Duodenal mucosa (tissue), 2 donors: ENCODE measurements around the gene KLK11.

Experiments
- H3K27ac ChIP-seq: one replicate; pipeline ENCODE4 v1.7.0; 2013; ENCODE audit warnings: low read depth, low read length
- H3K27me3 ChIP-seq, 2 donors: one replicate each; pipeline ENCODE4 v1.7.0; 2013; ENCODE audit warnings: low read length in 2 of 2, control low read depth in 1 of 2; ENCODE audit not compliant: insufficient read depth in 2 of 2, control insufficient read depth in 1 of 2
- H3K36me3 ChIP-seq, 2 donors: one replicate each; pipeline ENCODE4 v1.7.0; 2013; ENCODE audit warnings: low read length in 2 of 2, control low read depth in 1 of 2; ENCODE audit not compliant: insufficient read depth in 2 of 2, control insufficient read depth in 1 of 2
- H3K4me1 ChIP-seq, 2 donors: one replicate each; pipeline ENCODE4 v1.7.0; 2013; ENCODE audit warnings: low read length in 2 of 2, control low read depth in 1 of 2; ENCODE audit not compliant: insufficient read depth in 2 of 2, control insufficient read depth in 1 of 2
- H3K4me3 ChIP-seq, 2 donors: one replicate each; pipeline ENCODE4 v1.7.0; 2013; ENCODE audit warnings: low read length in 2 of 2, low read depth in 1 of 2
- H3K9ac ChIP-seq, 2 donors: one replicate each; pipeline ENCODE4 v1.7.0; 2013; ENCODE audit warnings: low read length in 2 of 2, low read depth in 1 of 2
- H3K9me3 ChIP-seq, 2 donors: one replicate each; pipeline ENCODE4 v1.7.0; 2013; ENCODE audit warnings: low read length in 2 of 2, control low read depth in 1 of 2; ENCODE audit not compliant: control insufficient read depth in 1 of 2

The KLK11 gene

DNA sequence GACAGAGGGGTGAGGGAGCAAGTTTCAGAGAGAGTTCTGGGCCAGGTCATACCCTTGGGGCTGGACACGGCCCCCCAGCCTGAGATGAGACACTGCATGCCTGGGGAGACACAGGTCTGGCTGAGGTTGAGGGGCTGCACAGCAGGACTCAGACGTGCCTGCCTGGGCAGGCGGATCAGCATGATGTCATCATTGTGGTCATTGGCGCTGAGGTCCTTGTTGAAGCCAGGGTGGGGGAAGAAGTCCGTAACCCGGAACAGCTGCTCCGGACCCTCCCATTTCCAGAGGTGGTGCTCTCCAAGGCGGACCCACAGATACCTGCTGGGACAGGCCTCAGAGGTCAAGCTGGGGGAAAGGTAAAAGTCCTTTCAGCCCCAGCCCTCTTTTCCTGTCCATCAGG lies 20.0 kb downstream of the KLK11 start:
- H3K27me3 ChIP-seq = no peaks in the 10 kb centered on the region
- H3K4me1 ChIP-seq = no peaks in the 10 kb centered on the region
- no peaks in the 10 kb centered on the region for H3K36me3 ChIP-seq
- H3K27ac ChIP-seq = no peak overlapping the region
- no peak overlapping the region for H3K4me3 ChIP-seq
- no peaks in the 10 kb centered on the region for H3K9me3 ChIP-seq
- H3K9ac ChIP-seq = no peak overlapping the region

DNA sequence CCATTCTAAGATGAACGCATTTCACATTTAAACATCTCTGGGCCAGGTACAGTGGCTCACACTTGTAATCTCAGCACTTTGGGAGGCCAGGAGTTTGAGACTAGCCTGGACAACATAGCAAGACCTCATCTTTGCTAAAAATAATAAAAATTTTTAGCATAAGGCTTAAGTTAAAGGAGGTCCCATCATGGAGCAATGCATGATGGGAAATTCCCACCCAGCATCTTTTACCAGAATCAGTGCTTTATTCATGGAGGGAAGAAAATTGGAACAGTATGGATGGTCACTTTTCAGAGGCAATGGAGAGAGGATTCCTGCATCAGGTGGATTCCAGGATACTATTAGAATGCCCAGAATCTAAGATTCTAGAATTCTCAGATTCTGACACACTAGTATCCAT lies 21.2 kb downstream of the KLK11 start:
- Histone ChIP-seq H3K4me3 (no peak overlapping the region), H3K27me3 (peaks cover 0 to 3% of the 10 kb centered on the region in 2 donors), H3K4me1 (no peaks in the 10 kb centered on the region), H3K27ac (no peak overlapping the region), H3K36me3 (no peaks in the 10 kb centered on the region), H3K9me3 (no peaks in the 10 kb centered on the region), H3K9ac (no peak overlapping the region)

DNA sequence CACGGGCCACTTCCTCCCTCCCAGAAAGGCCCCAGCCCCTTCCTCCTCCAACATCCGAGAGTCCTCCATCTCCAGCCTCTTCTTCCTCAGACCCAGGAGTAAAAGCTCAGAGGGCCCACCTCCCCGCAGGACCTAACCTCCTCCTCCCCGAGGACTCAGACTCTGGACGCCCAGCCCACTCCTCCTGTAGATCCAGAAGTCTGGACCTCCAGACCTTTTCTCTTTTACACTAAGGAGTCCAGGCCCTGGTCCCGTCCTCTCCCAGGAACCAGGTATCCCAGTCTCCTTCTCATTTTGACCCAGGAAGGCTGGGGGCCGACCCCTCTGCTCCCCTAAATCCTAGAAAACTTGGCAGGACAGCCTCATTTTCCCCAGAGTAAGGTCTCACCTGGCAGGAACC lies 23.1 kb downstream of the KLK11 start:
- Histone ChIP-seq H3K9me3 (no peaks in the 10 kb centered on the region), H3K27me3 (peaks cover 0 to 5% of the 10 kb centered on the region in 2 donors), H3K9ac (no peak overlapping the region), H3K4me1 (no peaks in the 10 kb centered on the region), H3K27ac (no peak overlapping the region), H3K36me3 (no peaks in the 10 kb centered on the region), H3K4me3 (no peak overlapping the region)

DNA sequence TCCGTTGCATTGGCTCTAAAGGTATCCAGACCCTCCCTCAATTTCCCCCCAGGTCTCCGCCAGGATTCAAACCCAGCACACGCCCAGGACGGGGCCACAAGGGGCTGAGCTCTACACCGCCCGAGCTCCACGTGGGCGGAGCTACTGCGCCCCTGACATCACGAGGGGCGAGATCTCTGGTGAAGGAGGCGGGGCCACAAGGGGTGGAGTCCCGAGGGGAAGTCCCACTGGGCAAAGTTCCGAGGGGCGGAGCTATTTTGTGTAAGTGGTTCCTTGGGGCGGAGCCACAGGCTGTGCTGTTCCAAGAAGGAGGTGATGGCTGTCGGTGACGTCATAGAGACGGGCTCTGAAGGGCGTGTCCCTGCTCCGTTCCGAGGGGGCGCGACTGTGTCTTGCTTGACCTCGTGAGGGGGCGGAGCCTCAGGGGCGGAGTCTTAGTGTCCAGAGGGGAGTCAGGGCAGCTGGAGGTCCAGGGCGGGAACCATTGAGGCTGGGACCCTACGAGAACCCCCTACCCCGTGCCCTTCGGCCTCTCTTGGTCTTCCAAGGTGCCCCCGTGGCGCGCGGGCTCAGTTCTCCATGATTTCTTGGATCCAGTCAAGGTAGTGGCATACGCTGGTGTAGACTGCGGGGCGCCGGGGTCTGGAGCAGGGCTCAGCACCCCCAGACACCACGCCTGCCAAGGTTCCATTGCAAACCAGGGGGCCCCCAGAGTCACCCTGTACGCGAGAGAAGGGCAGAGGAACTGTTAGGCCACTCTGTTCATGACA lies 23.7 kb downstream of the KLK11 start:
- Histone ChIP-seq H3K4me3 (no peak overlapping the region), H3K27ac (no peak overlapping the region), H3K27me3 (peaks cover 0 to 5% of the 10 kb centered on the region in 2 donors), H3K4me1 (no peaks in the 10 kb centered on the region), H3K36me3 (no peaks in the 10 kb centered on the region), H3K9ac (no peak overlapping the region), H3K9me3 (no peaks in the 10 kb centered on the region)

DNA sequence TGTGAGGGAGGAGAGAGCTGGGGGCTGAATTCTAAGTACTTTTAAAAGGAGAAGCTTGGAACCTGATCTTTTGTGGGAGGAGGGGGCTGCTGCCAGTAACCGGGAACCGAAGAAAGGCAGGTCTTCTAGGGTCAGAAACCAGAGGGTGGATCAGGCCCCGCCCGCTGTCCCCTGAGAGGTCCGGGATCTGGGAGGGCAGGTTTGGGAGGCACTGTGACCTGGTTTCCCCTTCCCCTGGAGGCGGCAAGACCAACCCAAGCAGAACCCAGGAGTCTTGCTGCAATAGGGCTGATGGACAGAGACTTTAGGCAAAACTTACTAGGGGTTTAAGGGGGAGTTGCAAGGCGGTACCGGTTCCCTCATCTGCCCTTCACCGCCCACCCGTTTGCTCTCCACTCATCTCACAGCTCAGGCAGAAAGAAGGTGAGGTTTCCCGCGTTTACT lies 24.3 kb downstream of the KLK11 start:
- Histone ChIP-seq H3K4me1 (no peaks in the 10 kb centered on the region), H3K9me3 (no peaks in the 10 kb centered on the region), H3K27ac (no peak overlapping the region), H3K36me3 (no peaks in the 10 kb centered on the region), H3K9ac (no peak overlapping the region), H3K27me3 (peaks cover 0 to 5% of the 10 kb centered on the region in 2 donors), H3K4me3 (no peak overlapping the region)

DNA sequence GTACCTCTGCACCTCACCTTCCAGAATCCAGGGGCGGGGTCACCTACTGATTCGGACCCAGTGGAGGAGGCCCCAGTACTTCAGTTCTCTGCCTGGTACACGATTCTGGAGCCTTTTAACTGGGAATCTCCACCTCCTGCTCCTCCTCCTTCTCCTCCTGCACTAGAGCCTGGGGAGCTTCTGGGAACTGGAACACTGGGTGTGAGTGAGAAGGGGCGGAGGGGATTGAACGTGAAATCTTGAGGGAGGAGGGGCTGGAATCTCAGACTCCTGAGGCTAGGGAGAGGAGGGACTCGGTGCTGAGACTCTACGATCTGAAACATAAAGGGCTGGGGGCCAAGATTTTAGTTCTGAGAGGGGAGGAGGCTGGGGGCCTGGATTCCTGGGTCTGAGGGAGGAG lies 24.9 kb downstream of the KLK11 start, which contains the start of gene KLK8:
TSS of gene KLK8 (minus strand) at position 90 of the 400 bp plus-strand sequence. CDS start 437 bp downstream, outside the sequence.
- no peaks in the 10 kb centered on the region for H3K9me3 ChIP-seq
- no peaks in the 10 kb centered on the region for H3K4me1 ChIP-seq
- H3K27ac ChIP-seq = no peak within 1 kb of the TSS
- H3K27me3 ChIP-seq = peaks cover 0 to 5% of the 10 kb centered on the region in 2 donors
- H3K36me3 ChIP-seq = no peaks in the 10 kb centered on the region
- H3K4me3 ChIP-seq = no peak within 1 kb of the TSS
- H3K9ac ChIP-seq = no peak within 1 kb of the TSS

DNA sequence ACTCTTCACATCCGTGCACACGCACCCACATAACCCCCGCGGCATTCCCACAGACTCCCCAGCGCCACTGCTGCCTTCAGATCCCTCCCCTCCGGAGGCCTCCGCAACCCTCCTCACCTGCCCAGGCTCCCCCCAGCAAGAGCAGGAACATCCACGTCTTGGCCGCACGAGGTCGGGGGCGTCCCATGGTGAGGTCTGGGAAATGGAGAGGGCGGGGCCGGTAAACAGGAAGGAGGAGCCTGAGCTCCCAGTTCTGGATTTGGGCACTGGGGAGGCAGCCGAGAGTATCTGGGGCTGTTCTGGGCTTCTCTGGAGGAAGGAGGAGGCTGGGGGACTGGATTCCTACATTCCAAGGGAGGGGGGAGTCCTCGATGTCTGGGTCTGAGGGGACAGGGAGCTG lies 25.4 kb downstream of the KLK11 start:
- no peaks in the 10 kb centered on the region for H3K4me1 ChIP-seq

DNA sequence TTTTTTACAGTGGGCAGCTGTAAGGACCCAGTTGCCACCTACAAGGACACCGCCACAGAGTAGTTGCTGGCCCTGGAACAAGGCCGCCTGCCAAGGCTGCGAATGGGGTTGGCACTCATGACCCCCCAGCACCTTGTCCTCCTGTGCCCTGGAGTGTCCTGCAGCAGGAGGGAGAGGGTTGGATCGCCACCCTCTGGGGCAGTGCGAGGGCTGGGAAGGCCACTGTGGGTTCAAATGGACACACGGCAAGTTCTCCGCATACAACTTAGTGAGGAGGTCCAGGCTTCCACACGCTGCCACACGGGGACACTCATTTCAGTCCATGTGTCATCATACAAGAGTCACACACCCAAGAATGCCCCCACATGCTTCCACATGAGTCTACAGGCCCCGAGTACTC lies 26.0 kb downstream of the KLK11 start:
- Histone ChIP-seq H3K27me3 (peaks cover 0 to 5% of the 10 kb centered on the region in 2 donors), H3K27ac (no peak overlapping the region), H3K4me1 (no peaks in the 10 kb centered on the region), H3K4me3 (no peak overlapping the region), H3K36me3 (no peaks in the 10 kb centered on the region), H3K9ac (no peak overlapping the region), H3K9me3 (no peaks in the 10 kb centered on the region)

More for the DNA sequence above, 25.4 kb downstream of the KLK11 start:
- Histone ChIP-seq H3K9ac (no peak overlapping the region), H3K27ac (no peak overlapping the region), H3K36me3 (no peaks in the 10 kb centered on the region), H3K4me3 (no peak overlapping the region), H3K27me3 (peaks cover 0 to 5% of the 10 kb centered on the region in 2 donors), H3K9me3 (no peaks in the 10 kb centered on the region)

DNA sequence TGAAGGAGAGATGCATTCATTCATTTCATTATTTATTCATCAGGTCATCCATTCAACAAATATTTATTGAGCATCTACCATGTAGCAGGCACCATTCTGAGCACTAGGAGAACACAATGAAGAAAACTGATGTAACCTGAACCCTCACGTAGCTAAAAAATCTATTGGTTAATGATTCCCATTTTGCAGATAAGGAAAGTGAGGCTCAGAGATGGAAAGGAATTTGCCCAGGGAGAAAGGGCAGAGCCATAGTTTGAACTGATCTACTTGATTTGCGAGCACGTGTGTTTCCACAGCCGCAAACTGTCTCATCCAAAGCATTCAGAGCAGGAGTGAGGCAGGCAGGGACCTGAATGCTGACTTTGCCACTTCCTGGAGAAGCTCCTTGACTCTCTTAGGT lies 27.7 kb downstream of the KLK11 start:
- H3K36me3 ChIP-seq = no peaks in the 10 kb centered on the region
- no peak overlapping the region for H3K4me3 ChIP-seq
- no peaks in the 10 kb centered on the region for H3K9me3 ChIP-seq
- H3K27ac ChIP-seq = no peak overlapping the region
- peaks cover 0 to 5% of the 10 kb centered on the region in 2 donors for H3K27me3 ChIP-seq
- no peaks in the 10 kb centered on the region for H3K4me1 ChIP-seq
- H3K9ac ChIP-seq = no peak overlapping the region

DNA sequence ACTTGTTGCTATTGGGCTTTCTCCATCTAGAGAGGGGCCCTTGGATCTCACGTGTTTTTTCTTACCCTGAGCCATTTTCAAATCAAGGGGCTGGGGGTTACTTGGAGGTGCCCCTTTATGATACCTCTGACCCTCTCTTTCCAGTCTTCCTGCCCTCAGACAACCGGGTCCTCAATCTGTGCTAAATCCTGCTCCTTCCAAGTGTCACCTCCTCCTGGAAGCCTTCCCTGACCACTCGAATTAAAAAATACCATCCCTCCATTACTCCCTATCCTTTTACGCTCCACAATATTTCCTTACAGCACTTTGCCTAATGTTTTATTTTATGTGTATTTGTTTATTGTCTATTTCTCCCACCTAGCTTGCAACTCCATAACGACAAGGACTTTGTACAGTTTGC lies 28.4 kb downstream of the KLK11 start:
- Histone ChIP-seq H3K27me3 (peaks cover 0 to 5% of the 10 kb centered on the region in 2 donors), H3K9ac (no peak overlapping the region), H3K4me3 (no peak overlapping the region), H3K36me3 (no peaks in the 10 kb centered on the region), H3K27ac (no peak overlapping the region), H3K9me3 (no peaks in the 10 kb centered on the region), H3K4me1 (no peaks in the 10 kb centered on the region)
